Esophagus muscularis mucosa (tissue), 4 donors: Measurements from ENCODE around the gene AFF1.

ENCODE experiments used
- EP300 ChIP-seq: sonication (generic); formaldehyde crosslinking; IDR thresholded peaks from one replicate; pipeline ENCODE4 v1.6.1; 2017; ENCODE audit warnings: antibody characterized with exemption
- POLR2A ChIP-seq: fragments of 450-650 bp; IDR thresholded peaks from one replicate; pipeline ENCODE4 v1.6.1; 2017; ENCODE audit warnings: antibody characterized with exemption, moderate library complexity, mild to moderate bottlenecking, low read depth
- POLR2AphosphoS5 ChIP-seq, 2 donors: sonication (generic); formaldehyde crosslinking; IDR thresholded peaks; one replicate each; pipeline ENCODE4 v1.6.1; 2017; ENCODE audit warnings: antibody characterized with exemption in 2 of 2
- TF ChIP-seq, protein P1 (sequence below), 3 experiments: fragments of 200-600 bp in 2 of 3; fragments of 450-650 bp in 1 of 3; sonication (generic) in 2 of 3; IDR thresholded peaks; one replicate each; pipeline ENCODE4 v1.5.1; 2017 to 2019; ENCODE audit warnings: antibody characterized with exemption in 3 of 3, mild to moderate bottlenecking in 2 of 3, moderate library complexity in 1 of 3

DNA sequence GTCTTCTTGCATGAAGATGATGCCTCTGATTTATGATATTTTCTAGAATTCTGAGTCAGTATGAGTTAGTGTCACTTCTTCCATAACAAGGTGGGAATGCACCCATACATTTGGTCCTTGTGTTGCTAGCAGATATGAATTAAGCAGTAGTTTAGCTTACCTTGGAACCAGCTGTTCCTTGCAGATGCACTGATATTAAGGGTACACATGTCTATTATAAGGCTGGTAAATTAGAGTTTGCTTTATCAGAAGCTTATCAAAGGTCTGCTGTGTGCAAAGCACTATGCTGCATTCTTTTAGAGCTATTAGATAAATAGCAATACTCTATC lies 36.5 kb downstream of the AFF1 start:
- TF ChIP-seq, protein P1, sequence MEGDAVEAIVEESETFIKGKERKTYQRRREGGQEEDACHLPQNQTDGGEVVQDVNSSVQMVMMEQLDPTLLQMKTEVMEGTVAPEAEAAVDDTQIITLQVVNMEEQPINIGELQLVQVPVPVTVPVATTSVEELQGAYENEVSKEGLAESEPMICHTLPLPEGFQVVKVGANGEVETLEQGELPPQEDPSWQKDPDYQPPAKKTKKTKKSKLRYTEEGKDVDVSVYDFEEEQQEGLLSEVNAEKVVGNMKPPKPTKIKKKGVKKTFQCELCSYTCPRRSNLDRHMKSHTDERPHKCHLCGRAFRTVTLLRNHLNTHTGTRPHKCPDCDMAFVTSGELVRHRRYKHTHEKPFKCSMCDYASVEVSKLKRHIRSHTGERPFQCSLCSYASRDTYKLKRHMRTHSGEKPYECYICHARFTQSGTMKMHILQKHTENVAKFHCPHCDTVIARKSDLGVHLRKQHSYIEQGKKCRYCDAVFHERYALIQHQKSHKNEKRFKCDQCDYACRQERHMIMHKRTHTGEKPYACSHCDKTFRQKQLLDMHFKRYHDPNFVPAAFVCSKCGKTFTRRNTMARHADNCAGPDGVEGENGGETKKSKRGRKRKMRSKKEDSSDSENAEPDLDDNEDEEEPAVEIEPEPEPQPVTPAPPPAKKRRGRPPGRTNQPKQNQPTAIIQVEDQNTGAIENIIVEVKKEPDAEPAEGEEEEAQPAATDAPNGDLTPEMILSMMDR (IDR thresholded peaks at IDR 0.05), result no peak
- TF ChIP-seq POLR2A (no peak), EP300 (no peak), POLR2AphosphoS5 (IDR thresholded peaks at IDR 0.05) (no peak)
